Endothelial cell (in vitro differentiated cells): ENCODE results near the gene TBC1D3B. TPM values are rescaled to one million over a fixed set of nuclear protein-coding genes. Genes with fewer than 3 reads are reported as not detected.
"Not testable (repeated sequence)": the region's sequence is repeated elsewhere in the genome, so short reads cannot be mapped to it uniquely, and the experiment has no call there.

ENCODE experiments used
- DNase-seq: peaks from one replicate; pipeline ENCODE4 v3.0.0; 2021; ENCODE audit warnings: low spot score
- H3K27ac Mint-ChIP-seq: one replicate; pipeline ENCODE4 v1.8.0; 2021; ENCODE audit warnings: mixed read lengths, inconsistent platforms; ENCODE audit not compliant: unreplicated experiment
- H3K27me3 Mint-ChIP-seq: one replicate; pipeline ENCODE4 v1.8.0; 2021; ENCODE audit warnings: mild to moderate bottlenecking, moderate library complexity, mixed read lengths, inconsistent platforms; ENCODE audit not compliant: unreplicated experiment
- H3K36me3 Mint-ChIP-seq: one replicate; pipeline ENCODE4 v1.8.0; 2021; ENCODE audit warnings: mild to moderate bottlenecking, low read depth, mixed read lengths, inconsistent platforms; ENCODE audit not compliant: unreplicated experiment
- H3K4me1 Mint-ChIP-seq: one replicate; pipeline ENCODE4 v1.8.0; 2021; ENCODE audit warnings: mild to moderate bottlenecking, mixed read lengths, inconsistent platforms; ENCODE audit not compliant: unreplicated experiment
- H3K4me3 Mint-ChIP-seq: one replicate; pipeline ENCODE4 v1.8.0; 2021; ENCODE audit warnings: mild to moderate bottlenecking, mixed read lengths, inconsistent platforms; ENCODE audit not compliant: unreplicated experiment
- H3K9me3 Mint-ChIP-seq: one replicate; pipeline ENCODE4 v1.8.0; 2021; ENCODE audit warnings: mixed read lengths, inconsistent platforms; ENCODE audit not compliant: unreplicated experiment
- CTCF ChIP-seq: fragments of 200-600 bp; sonication (generic); IDR thresholded peaks from one replicate; pipeline ENCODE4 v1.5.0; 2021; ENCODE audit warnings: antibody characterized with exemption; ENCODE audit not compliant: unreplicated experiment
- total RNA-seq: library from RNA; stranded (reverse); fragmentation: NEBNext Ultra II Directional; extraction: Animal tissue kit (Norgen Biotek cat#: 25700); gene quantifications from one replicate; pipeline ENCODE4 v1.2.1, GENCODE V29; 2021; ENCODE audit not compliant: unreplicated experiment

The TBC1D3B gene
- total RNA-seq, 1 donor from 2014 or later = 8.9 TPM

GRCh38 chr17:36123431-36123830 lies 53.0 kb downstream of the TBC1D3B start:
- Mint-ChIP-seq H3K27me3 (no peaks in the 10 kb centered on the region), H3K27ac (no peak overlapping the region), H3K9me3 (peaks cover 10% of the 10 kb centered on the region), H3K4me1 (no peaks in the 10 kb centered on the region), H3K4me3 (no peak overlapping the region), H3K36me3 (peaks cover 4% of the 10 kb centered on the region)
- no peak for TF ChIP-seq CTCF
- no peak for DNase-seq

GRCh38 chr17:36121099-36121498 lies 55.3 kb downstream of the TBC1D3B start:
- H3K36me3 Mint-ChIP-seq, DNase-seq, H3K4me1 Mint-ChIP-seq, H3K27me3 Mint-ChIP-seq, H3K27ac Mint-ChIP-seq, H3K4me3 Mint-ChIP-seq, H3K9me3 Mint-ChIP-seq: not testable (repeated sequence)

- H3K4me3 Mint-ChIP-seq = no peak overlapping the region
- H3K4me1 Mint-ChIP-seq = no peaks in the 10 kb centered on the region
- DNase-seq = no peak
- H3K27ac Mint-ChIP-seq = no peak overlapping the region
- no peaks in the 10 kb centered on the region for H3K9me3 Mint-ChIP-seq
- peaks cover 2% of the 10 kb centered on the region for H3K27me3 Mint-ChIP-seq
- no peaks in the 10 kb centered on the region for H3K36me3 Mint-ChIP-seq
- no peak for TF ChIP-seq CTCF
Measured at GRCh38 chr17:36120221-36120620, 56.2 kb downstream of the TBC1D3B start.

GRCh38 chr17:36118477-36119353 lies 57.7 kb downstream of the TBC1D3B start:
- Mint-ChIP-seq H3K36me3 (no peaks in the 10 kb centered on the region), H3K27me3 (peaks cover 2% of the 10 kb centered on the region), H3K4me3 (no peak overlapping the region), H3K9me3 (no peaks in the 10 kb centered on the region), H3K4me1 (no peaks in the 10 kb centered on the region), H3K27ac (no peak overlapping the region)
- TF ChIP-seq CTCF = no peak
- DNase-seq = no peak

- no peaks in the 10 kb centered on the region for H3K36me3 Mint-ChIP-seq
- peaks cover 2% of the 10 kb centered on the region for H3K27me3 Mint-ChIP-seq
- H3K4me3 Mint-ChIP-seq = no peak overlapping the region
- H3K9me3 Mint-ChIP-seq = no peaks in the 10 kb centered on the region
- no peak overlapping the region for H3K27ac Mint-ChIP-seq
- no peak for DNase-seq
- TF ChIP-seq CTCF = no peak
- no peaks in the 10 kb centered on the region for H3K4me1 Mint-ChIP-seq
Measured at GRCh38 chr17:36117505-36118382, 58.7 kb downstream of the TBC1D3B start.

Other genes starting within 250 kb of the TBC1D3B start
- 0.67 TPM for gene RDM1, start 245.9 kb downstream of the TBC1D3B start, total RNA-seq
- gene LYZL6, start 232.9 kb downstream of the TBC1D3B start, total RNA-seq = not detected
- gene CCL16, start 195.1 kb downstream of the TBC1D3B start, total RNA-seq = not detected
- gene CCL14, start 189.9 kb downstream of the TBC1D3B start, total RNA-seq = not detected
- not detected for gene CCL15, start 175.1 kb downstream of the TBC1D3B start, total RNA-seq
- not detected for gene CCL23, start 158.7 kb downstream of the TBC1D3B start, total RNA-seq
- not detected for gene CCL18, start 112.4 kb downstream of the TBC1D3B start, total RNA-seq
- not detected for gene CCL3, start 86.5 kb downstream of the TBC1D3B start, total RNA-seq
- gene CCL4, start 72.8 kb downstream of the TBC1D3B start, total RNA-seq = not detected
- gene CCL3L1, start 20.1 kb upstream of the TBC1D3B start, total RNA-seq = 4.0 TPM
- gene CCL4L2, start 34.4 kb upstream of the TBC1D3B start, total RNA-seq = not detected
- gene TBC1D3I, start 87.9 kb upstream of the TBC1D3B start, total RNA-seq = 0.23 TPM
- gene TBC1D3G, start 147.2 kb upstream of the TBC1D3B start, total RNA-seq = not detected
- gene TBC1D3H, start 211.8 kb upstream of the TBC1D3B start, total RNA-seq = not detected